ENCODE measurements around the gene ACTR3.

The ACTR3 gene

DNA sequence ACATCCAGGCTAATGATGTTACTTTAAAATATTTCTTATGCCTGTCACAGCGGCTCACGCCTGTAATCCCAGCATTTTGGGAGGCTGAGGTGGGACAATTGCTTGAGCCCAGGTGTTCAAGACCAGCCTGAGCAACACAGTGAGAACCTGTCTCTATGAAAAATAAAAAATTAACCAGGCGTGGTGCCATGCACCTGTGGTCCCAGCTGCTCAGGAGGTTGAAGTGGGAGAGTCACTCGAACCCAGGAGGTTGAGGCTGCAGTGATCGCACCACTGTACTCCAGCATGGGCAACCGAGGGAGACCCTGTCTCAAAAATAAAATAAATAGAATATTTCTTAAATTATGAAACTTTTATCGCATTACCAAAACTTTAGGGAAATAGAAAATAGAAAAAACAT, 28.1 kb upstream of the ACTR3 start:
- no peak for FAIRE-seq
- TF ChIP-seq, protein P1, sequence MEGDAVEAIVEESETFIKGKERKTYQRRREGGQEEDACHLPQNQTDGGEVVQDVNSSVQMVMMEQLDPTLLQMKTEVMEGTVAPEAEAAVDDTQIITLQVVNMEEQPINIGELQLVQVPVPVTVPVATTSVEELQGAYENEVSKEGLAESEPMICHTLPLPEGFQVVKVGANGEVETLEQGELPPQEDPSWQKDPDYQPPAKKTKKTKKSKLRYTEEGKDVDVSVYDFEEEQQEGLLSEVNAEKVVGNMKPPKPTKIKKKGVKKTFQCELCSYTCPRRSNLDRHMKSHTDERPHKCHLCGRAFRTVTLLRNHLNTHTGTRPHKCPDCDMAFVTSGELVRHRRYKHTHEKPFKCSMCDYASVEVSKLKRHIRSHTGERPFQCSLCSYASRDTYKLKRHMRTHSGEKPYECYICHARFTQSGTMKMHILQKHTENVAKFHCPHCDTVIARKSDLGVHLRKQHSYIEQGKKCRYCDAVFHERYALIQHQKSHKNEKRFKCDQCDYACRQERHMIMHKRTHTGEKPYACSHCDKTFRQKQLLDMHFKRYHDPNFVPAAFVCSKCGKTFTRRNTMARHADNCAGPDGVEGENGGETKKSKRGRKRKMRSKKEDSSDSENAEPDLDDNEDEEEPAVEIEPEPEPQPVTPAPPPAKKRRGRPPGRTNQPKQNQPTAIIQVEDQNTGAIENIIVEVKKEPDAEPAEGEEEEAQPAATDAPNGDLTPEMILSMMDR (IDR thresholded peaks at IDR 0.05; ENCODE audit: insufficient read depth, missing control alignments), result no peak
- no peak for DNase-seq (ENCODE audit: insufficient read length, low spot score)

DNA sequence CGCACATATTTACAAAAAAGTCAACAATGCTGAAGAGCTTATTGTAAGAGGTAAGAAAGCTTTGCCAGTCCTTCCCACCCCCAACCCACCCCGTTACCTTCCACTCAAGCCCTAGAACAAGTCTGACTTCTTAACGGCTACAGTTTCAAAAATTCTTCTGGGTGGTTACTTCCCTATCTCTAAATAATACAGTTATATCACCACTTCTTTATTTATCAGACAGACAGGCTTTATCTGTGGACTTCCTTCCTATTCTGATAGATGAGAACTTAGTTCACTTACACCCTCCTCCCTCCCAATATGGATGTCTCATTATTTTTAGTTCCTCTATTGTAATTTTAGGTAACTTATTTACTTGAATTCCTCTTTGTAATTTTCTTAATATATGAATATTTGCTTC, 26.7 kb upstream of the ACTR3 start:
- TF ChIP-seq, protein P1 (IDR thresholded peaks at IDR 0.05; ENCODE audit: insufficient read depth, missing control alignments), result no peak
- no peak for DNase-seq (ENCODE audit: insufficient read length, low spot score)
- no peak for FAIRE-seq

DNA sequence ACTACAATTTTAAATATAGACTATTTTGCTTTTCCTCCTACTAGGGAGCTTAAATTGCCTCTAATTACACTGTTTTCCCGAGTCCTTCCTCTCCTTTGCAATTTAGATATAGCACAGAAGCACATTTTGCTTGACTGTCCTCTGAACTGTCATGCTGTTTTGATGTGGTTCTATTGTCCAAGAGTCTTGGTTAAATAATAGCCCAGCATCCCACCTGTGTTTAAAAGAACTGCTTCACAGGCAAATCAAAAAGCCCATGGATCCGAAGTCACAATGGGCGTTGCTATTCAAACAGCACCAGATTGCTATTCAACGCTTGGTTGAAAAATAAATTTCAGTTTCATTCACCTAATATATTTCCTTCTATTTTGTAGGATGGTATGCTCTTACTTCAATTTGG, 22.3 kb upstream of the ACTR3 start:
- no peak for DNase-seq (ENCODE audit: insufficient read length, low spot score)
- no peak for FAIRE-seq
- TF ChIP-seq, protein P1 (IDR thresholded peaks at IDR 0.05; ENCODE audit: insufficient read depth, missing control alignments), result no peak

DNA sequence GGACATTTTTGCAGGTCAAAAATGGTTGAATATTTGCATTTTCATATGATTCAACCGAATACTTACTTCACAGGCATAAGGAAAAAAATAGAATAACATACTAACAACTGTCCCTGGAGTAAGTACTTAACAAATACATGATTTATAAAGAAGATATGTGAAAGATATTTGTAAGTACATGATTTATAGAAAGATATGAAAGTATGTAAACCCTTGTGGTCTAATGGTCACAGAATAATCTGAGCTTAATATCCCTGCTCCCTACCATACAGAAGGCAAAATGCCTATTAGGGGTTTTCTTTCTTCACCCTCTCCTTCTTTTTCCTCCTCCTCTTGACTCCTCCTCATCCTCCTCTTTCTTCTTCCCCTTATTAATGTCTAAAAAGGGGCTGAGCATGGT, 20.6 kb upstream of the ACTR3 start:
- FAIRE-seq, result no peak
- no peak for DNase-seq (ENCODE audit: insufficient read length, low spot score)
- TF ChIP-seq, protein P1 (IDR thresholded peaks at IDR 0.05; ENCODE audit: insufficient read depth, missing control alignments), result no peak

DNA sequence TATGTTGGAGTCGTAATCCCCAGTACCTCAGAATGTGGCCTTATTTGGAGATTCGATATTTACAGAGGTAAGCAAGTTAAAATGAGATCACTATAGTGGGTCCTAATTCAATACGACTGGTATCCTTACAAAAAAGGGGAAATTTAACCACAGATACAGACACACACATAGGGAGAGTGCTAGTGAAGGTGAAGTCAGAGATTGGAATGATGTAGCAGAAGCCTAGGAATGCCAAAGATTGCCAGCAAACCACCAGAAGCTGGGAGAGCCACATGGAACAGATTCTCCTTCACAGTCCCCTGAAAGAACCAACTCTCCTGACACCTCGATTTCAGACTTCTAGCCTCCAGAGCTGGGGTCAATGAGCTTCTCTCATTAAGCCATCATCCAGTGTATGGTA, 17.7 kb upstream of the ACTR3 start:
- FAIRE-seq (no peak), DNase-seq (ENCODE audit: insufficient read length, low spot score) (no peak)
- TF ChIP-seq, protein P1 (IDR thresholded peaks at IDR 0.05; ENCODE audit: insufficient read depth, missing control alignments), result no peak

DNA sequence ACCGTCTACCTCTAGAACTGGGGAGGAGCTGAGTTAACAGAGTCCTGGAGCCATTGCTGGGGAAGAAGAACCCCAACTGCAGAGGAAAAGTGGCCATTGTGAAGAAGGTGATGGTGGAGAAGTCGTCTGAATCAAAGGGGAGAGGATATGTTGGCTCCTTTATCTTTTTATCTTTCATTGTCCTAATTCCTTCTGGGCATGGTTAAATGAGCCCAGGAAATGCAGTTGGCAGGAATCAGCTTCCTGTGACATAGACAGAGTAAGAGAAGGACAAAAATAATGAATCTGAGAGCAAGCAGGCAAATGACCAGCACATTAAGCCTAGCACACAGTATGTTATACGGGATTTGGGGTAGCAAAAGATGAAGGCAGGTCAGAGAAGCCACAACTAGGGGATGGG, 16.0 kb upstream of the ACTR3 start:
- TF ChIP-seq, protein P1 (IDR thresholded peaks at IDR 0.05; ENCODE audit: insufficient read depth, missing control alignments), result no peak
- FAIRE-seq (no peak), DNase-seq (ENCODE audit: insufficient read length, low spot score) (no peak)

DNA sequence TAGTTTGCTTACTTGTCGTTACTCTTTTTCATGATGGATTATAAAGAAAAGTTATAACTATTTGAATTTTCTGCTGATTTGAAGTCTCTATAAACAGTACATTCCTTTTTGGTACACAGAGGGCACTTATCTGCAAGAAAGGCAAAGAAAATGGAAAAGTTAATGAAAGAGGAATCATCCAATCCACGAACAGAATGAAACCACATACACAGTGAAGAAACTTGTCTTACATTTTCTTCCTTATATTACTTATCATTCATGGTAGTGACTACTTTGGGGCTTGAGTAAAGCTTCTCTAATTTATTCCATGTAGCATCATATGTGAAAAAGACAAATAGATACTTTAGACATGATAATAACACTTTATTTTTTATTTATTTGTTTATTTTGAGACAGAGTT, 14.8 kb upstream of the ACTR3 start:
- TF ChIP-seq, protein P1 (IDR thresholded peaks at IDR 0.05; ENCODE audit: insufficient read depth, missing control alignments), result no peak
- DNase-seq (ENCODE audit: insufficient read length, low spot score) (no peak), FAIRE-seq (no peak)
